NCI-H82 treated with DMSO at 0.1 percent for 48 hours (cell line): ENCODE results near the gene RNF181.
"Not testable (repeated sequence)": the region's sequence is repeated elsewhere in the genome, so short reads cannot be mapped to it uniquely, and the experiment has no call there.

Experiments used
- DNase-seq: peaks from one replicate; lab custom pipeline; 2025; ENCODE audit not compliant: unreplicated experiment; lab: John Stamatoyannopoulos, UW

Gene RNF181

GRCh38 chr2:85577063-85577385 lies 18.5 kb upstream of the RNF181 start:
- DNase-seq: no peak

DNA sequence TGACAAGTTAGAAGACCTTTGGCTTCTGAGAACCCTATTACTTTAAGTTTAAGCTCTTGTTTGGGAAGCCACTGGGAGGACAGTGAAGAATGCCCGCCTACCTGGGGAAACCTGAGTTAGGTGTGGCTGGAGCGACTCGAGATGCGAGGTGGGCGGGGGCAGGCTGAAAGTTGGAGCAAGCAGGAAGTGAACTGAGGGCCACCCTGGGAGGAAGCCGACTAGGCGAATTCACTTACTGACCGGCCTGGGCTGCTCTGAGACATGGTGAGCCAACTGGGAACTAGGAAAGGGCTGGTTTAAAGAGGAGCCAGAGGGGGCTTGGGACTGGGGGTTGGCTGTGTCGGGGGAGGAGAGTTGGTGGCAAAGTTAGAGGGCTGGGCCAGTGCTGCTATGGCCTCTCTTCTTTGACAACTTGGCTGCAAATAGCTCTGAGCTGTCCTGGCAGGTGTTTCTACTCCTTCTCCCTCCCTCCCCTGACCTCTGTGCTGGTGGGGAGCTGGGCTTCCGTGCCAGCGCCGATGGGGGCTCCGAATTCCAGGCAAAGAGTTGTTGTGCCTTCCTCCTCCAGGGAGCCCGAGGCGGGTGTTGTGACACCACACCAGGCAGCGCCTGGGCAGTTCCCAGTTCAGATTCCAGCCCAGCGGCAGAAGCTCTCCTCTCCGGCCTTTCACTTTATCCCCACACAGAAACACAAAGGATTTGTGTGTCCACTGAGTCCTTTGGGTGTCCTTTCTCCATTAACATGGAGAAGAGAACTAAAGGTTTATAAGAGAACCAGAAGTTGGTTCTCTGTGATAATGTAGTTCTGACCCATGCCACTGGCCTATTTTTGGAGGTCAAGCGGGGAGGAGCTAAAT lies 17.9 kb upstream of the RNF181 start, which contains the start of gene VAMP8:
Gene VAMP8, plus strand, starts transcription at position 201 of the 857 bp plus-strand sequence. Its CDS starts 61 bp downstream, at position 262.
- no peak for DNase-seq

- DNase-seq: no peak
These were observed 17.0 kb upstream of the RNF181 start for GRCh38 chr2:85578243-85579180.

GRCh38 chr2:85579266-85579935 lies 16.1 kb upstream of the RNF181 start:
- no peak for DNase-seq

DNA sequence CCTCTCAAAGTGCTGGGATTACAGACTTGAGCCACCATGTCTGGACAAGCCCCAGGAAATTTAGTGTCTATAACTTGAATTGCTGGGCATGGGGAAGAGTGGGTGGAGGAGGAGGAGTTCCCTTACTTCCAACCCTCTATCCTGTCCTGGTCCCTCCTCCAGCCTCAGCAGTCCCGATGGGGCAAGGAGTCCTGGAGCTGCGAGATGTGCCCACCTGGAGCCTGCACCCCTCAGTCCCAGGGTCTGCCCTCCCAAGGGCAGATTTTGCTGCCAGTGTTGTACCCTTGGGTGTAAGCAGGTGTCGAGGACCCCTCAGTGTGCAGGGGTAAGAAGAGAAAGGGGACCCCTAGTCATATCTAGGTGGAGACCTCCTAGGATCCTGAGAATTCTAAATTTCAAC lies 15.3 kb upstream of the RNF181 start:
- no peak for DNase-seq

DNA sequence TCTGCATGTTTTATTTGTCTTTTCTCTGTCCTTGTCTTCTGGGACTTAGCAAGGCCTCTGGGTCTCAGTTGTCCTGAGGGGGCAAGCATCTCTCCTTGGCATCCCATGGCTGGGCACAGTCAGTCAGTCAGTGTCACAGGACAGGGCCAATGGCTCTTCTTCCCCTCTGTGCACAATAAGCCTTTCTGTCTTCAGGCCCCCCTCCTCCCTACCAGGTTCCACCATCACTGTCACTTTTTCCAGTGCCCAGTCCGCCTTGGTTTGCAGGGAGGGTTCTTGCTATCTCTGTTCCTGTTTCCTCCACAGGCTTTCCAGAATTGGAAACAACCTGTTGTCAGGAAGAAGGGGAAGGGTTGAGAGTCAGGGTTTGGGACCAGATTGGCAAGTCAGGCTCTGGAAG lies 13.1 kb upstream of the RNF181 start:
- DNase-seq: no peak

DNA sequence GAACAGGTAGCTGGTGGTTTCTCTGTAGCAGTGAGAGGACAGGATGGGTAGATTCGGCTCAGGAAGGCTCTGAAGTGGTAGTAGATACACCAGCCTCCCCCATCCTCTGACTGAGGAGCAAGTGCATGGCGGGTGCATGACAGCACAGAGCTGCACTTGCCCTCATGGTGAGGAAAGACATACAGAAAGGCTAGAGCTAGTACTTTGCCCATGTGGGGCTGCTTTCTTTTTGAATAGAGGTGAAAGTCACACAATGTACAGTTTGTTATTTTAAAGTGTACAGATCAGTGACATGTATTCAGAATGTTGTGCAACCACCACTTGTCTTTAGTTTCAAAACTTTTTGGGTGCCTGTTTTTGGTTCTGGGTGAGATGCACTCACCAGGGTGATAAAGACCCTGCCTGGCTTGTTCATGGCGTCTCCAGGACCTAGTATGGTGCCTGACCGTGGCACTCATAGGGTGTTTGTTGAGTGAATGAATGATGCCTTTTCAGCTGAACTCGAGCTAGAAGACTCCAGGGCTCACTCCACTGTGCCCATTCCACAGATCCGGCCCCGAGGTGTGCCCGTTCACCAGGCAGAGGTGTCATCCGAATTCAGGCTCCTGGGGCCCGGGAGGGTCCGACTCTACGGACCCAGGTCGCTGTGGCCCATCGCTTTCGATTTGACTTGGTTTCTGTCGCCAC lies 11.7 kb upstream of the RNF181 start:
- no peak for DNase-seq

DNA sequence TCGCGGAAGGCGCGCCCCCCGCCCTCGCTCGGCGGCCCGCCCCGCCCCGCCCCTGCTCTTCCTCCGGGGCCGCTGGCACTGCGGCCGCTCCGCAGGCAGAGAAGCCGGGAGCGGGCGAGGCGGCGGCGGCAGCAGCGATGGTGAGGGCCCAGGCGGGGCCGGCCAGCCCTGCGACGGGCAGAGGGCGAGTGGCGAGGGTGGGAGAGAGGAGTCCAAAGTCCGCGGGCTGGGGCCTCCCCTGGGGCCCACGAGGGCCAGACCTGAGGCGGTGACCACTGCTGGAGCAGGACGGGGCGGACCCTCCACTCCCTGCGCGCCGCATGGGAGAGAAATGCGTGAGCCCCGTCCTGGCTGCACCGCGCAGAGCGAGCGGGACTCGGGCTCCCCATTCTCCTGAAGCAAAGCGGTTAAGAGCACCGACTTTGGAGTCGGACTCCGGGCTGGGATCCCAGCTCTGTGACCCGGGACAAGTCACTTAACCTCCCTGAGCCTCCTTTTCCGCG lies 11.1 kb upstream of the RNF181 start, which contains the start of gene VAMP5:
Gene VAMP5, plus strand, starts transcription at position 78 of the 503 bp plus-strand sequence. Its CDS starts 60 bp downstream, at position 138.
- no peak for DNase-seq

DNA sequence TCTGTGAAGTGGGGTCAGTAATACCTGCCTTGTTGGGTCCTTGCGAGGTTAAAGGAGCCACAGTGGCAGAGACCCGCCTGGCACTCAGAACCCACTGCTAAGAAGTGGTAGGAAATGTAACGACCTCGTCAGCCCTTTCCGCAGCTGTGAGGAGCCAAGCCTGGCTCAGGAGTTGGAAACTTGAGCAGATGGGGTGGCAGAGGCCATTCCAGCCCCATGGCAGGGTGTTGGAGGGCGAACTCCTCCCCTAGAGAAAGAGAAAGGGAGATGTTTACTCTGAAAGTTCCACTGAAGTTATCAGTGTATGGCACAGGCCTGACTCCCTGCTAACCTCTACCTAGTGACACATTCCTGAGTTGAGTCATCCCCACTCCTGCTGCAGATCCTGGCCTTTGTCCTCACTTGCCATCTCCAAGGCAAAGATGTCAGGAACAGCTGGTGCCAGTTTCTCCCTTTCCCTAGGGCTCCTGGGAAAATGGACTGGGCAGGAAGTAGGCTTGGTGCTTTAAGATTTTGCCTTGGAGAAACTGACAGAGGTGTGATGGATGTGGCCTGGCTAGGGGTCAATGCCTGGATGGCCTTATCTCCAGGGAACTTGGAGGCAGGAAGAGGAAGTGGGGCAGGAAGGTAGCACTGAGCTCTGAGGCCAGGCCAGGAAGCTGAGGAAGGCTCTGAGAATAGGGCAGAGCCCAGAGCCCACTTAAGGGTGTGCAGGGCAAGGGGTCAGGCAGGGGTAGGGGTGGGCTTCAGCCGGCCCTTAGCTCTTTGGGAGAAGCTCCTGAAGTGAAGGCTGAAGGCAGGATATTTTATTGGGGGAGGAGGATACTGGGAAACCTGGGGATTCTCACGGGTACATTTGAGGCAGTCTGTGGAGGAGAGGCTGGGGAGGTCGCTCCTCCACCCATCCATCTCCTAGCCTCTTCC lies 10.4 kb upstream of the RNF181 start:
- no peak for DNase-seq

- no peak for DNase-seq
These were observed 9.8 kb upstream of the RNF181 start for GRCh38 chr2:85585781-85586105.

- no peak for DNase-seq
These were observed 7.3 kb upstream of the RNF181 start for GRCh38 chr2:85588236-85588635.

GRCh38 chr2:85588645-85589044 lies 6.9 kb upstream of the RNF181 start:
- DNase-seq: no peak

- DNase-seq: no peak
These were observed 6.4 kb upstream of the RNF181 start for GRCh38 chr2:85589181-85589580.

DNA sequence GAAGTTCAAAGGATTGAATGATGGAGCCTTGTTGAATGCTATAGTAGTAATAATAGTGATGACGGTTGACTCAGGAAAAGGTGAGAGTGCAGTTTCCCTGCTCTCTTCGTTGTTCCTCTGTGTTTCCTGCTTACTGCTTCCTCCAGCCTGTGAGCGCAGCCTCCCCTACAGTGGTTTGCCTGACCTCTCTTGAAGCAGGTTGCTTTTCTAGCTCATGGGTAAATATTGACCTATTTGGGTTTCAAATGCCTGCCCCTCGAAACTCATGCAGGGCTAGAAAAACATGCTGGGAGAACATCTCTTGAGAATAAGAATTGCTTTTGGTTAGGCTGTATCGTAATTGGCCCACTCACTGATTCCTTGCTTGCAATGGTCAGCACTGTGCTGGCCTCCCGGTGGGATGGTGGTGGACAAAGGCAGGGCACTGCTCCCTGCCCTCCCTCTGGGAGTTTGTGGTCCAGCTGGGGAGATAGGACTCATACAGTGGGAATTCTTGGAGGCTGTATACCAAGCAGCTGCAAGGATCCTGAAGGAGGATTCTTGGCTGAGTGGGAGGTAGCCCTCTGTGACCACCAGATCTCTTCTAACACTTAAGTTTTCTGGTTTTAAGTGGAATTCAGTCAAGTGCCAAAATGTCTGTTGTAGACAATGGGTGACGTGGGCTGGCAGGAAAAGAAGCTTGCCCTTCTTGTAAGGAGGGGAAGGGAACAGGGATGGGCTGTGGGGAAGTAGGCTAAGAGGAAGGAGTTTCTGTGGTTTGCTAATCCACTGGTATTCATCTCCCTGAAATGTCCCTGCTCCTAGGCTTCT lies 5.4 kb upstream of the RNF181 start:
- no peak for DNase-seq

GRCh38 chr2:85590950-85591349 lies 4.6 kb upstream of the RNF181 start:
- no peak for DNase-seq

DNA sequence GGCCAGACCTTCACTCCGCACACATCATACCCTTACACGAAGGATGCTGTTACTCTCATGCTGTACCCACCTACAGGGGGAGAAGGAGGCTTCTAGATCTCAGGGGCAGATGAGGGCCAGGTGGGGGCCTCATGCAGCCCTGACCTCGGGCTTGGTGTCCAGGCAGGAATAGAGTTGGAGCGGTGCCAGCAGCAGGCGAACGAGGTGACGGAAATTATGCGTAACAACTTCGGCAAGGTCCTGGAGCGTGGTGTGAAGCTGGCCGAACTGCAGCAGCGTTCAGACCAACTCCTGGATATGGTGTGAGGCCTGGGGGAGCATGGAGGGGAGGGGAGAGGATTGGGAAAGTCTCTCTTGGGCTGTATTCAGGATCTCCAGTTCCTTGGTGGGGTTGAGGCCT lies 4.0 kb upstream of the RNF181 start:
- no peak for DNase-seq

DNA sequence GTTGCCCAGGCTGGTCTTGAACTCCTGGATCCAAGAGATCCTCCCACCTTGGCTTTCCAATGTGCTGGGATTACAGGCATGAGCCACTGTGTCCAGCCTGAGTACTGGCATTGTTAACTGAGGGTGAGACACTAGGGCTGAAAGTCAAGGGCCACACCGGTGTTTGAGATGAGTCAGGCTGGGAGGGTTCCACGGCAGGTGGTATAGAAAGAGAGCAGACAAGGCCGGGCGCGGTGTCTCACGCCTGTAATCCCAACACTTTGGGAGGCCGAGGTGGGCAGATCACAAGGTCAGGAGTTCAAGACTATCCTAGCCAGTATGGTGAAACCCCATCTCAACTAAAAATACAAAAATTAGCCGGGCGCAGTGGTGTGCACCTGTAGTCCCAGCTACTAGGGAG lies 3.2 kb upstream of the RNF181 start:
- DNase-seq: not testable (repeated sequence)

- no peak for DNase-seq
These were observed 2.5 kb upstream of the RNF181 start for GRCh38 chr2:85593023-85593422.
